Parathyroid adenoma (tissue), 2 donors: ENCODE data around the gene MYOCOS.

Experiments
- H2AFZ ChIP-seq: fragments of 300-600 bp; sonication (generic); one replicate; pipeline ENCODE4 v1.7.0; 2017; ENCODE audit warnings: antibody characterized with exemption, mild to moderate bottlenecking
- H3K27ac ChIP-seq: fragments of 300-600 bp; sonication (generic); one replicate; pipeline ENCODE4 v1.7.0; 2017
- H3K27me3 ChIP-seq: fragments of 300-600 bp; sonication (generic); one replicate; pipeline ENCODE4 v1.7.0; 2017; ENCODE audit warnings: low read length; ENCODE audit not compliant: control insufficient read depth, insufficient read depth
- H3K36me3 ChIP-seq: fragments of 300-600 bp; sonication (generic); one replicate; pipeline ENCODE4 v1.7.0; 2017; ENCODE audit warnings: low read length; ENCODE audit not compliant: control insufficient read depth, insufficient read depth
- H3K4me1 ChIP-seq: fragments of 300-600 bp; sonication (generic); one replicate; pipeline ENCODE4 v1.7.0; 2017; ENCODE audit warnings: control low read depth
- H3K4me2 ChIP-seq: fragments of 300-600 bp; sonication (generic); one replicate; pipeline ENCODE4 v1.7.0; 2017; ENCODE audit warnings: low read length
- H3K4me3 ChIP-seq: fragments of 300-600 bp; sonication (generic); one replicate; pipeline ENCODE4 v1.7.0; 2017; ENCODE audit warnings: low read depth, low read length
- H3K79me2 ChIP-seq: fragments of 300-600 bp; sonication (generic); one replicate; pipeline ENCODE4 v1.7.0; 2017; ENCODE audit warnings: control low read depth
- H3K9ac ChIP-seq: fragments of 300-600 bp; sonication (generic); one replicate; pipeline ENCODE4 v1.7.0; 2017; ENCODE audit warnings: mild to moderate bottlenecking
- H3K9me3 ChIP-seq: fragments of 300-600 bp; sonication (generic); one replicate; pipeline ENCODE4 v1.7.0; 2017; ENCODE audit warnings: low read length; ENCODE audit not compliant: control insufficient read depth
- TF ChIP-seq, protein P1 (sequence below): fragments of 300-600 bp; sonication (generic); IDR thresholded peaks from one replicate; pipeline ENCODE4 v1.7.0; 2017; ENCODE audit warnings: antibody characterized with exemption, mild to moderate bottlenecking
- donor health status: primary hyperparathyroidism.

Gene MYOCOS, protein sequence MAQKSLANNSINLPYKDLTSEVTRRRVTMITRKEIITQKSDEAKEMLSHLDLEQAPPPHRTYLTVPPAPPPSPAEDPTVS

DNA sequence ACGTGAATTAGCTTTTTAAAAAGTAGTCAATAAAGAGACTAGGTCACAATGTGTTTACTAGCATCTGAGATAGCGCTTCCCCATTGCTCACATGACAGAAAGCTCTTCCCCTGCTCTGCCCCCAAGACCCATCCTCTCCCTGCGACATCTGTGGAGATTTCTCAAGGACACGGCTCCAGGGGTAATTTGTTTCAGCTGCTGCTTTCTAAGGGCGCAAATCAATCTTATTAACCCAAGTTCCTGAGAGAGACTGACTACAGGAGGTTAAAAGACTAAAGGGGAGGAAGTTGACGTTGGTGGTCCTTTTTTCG lies at the start of gene MYOCOS:
Gene MYOCOS, plus strand, starts transcription at position 92 of the 311 bp plus-strand sequence. CDS start 1,641 bp downstream, outside the sequence.
- Histone ChIP-seq H3K27ac (no peak within 1 kb of the TSS), H3K4me3 (no peak within 1 kb of the TSS), H2AFZ (no peak within 1 kb of the TSS), H3K36me3 (no peaks in the 10 kb centered on the region), H3K79me2 (no peaks in the 10 kb centered on the region), H3K27me3 (no peaks in the 10 kb centered on the region), H3K9ac (no peak within 1 kb of the TSS), H3K9me3 (no peaks in the 10 kb centered on the region), H3K4me2 (no peak within 1 kb of the TSS), H3K4me1 (no peaks in the 10 kb centered on the region)
- TF ChIP-seq, protein P1, sequence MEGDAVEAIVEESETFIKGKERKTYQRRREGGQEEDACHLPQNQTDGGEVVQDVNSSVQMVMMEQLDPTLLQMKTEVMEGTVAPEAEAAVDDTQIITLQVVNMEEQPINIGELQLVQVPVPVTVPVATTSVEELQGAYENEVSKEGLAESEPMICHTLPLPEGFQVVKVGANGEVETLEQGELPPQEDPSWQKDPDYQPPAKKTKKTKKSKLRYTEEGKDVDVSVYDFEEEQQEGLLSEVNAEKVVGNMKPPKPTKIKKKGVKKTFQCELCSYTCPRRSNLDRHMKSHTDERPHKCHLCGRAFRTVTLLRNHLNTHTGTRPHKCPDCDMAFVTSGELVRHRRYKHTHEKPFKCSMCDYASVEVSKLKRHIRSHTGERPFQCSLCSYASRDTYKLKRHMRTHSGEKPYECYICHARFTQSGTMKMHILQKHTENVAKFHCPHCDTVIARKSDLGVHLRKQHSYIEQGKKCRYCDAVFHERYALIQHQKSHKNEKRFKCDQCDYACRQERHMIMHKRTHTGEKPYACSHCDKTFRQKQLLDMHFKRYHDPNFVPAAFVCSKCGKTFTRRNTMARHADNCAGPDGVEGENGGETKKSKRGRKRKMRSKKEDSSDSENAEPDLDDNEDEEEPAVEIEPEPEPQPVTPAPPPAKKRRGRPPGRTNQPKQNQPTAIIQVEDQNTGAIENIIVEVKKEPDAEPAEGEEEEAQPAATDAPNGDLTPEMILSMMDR = no peak

DNA sequence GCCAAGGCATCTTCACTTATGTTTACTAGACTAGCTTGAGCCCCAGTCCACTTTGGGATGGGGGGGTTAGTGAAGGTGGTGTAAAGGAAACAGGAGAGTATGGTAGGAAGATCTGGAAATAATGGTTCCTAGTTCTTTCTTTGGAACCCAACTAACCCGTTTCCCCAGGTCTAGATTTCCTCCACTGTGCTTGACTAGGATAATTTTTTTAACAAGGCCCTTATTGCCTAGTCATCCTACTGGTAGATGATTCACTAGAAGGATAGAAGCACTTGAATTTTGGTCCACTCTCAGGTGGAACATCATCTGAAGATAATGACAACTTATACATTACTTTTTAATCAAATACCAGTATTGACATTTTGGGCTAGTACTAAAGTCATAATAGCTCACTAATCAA lies 45.9 kb upstream of the MYOCOS start:
- Histone ChIP-seq H3K36me3 (no peaks in the 10 kb centered on the region), H2AFZ (no peak overlapping the region), H3K4me2 (no peak overlapping the region), H3K9me3 (no peaks in the 10 kb centered on the region), H3K27ac (no peak overlapping the region), H3K79me2 (no peaks in the 10 kb centered on the region), H3K9ac (no peak overlapping the region), H3K4me1 (no peaks in the 10 kb centered on the region), H3K27me3 (no peaks in the 10 kb centered on the region), H3K4me3 (no peak overlapping the region)
- TF ChIP-seq, protein P1 = no peak

DNA sequence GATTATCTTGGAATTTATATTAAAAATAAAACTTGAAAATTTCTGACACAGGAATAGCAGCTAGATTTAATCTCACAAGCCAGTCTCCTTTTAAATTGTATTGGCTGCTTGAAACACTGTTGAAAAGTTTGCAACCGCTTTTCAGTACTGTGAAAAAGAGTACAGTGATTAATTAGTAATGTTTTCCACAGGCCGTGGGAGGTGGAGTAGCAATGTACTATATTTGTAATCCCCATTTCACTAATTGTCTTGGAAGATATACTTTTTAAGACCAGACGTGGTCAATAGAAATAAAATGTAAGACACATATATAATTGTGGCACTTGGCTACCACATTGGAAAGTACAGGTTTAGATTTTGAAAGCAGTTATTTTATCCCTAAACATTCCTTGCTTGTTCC lies 40.8 kb upstream of the MYOCOS start:
- Histone ChIP-seq H2AFZ (no peak overlapping the region), H3K4me3 (no peak overlapping the region), H3K9ac (no peak overlapping the region), H3K27ac (no peak overlapping the region), H3K27me3 (no peaks in the 10 kb centered on the region), H3K36me3 (no peaks in the 10 kb centered on the region), H3K4me1 (no peaks in the 10 kb centered on the region), H3K4me2 (no peak overlapping the region), H3K9me3 (no peaks in the 10 kb centered on the region), H3K79me2 (no peaks in the 10 kb centered on the region)
- TF ChIP-seq, protein P1 = no peak

DNA sequence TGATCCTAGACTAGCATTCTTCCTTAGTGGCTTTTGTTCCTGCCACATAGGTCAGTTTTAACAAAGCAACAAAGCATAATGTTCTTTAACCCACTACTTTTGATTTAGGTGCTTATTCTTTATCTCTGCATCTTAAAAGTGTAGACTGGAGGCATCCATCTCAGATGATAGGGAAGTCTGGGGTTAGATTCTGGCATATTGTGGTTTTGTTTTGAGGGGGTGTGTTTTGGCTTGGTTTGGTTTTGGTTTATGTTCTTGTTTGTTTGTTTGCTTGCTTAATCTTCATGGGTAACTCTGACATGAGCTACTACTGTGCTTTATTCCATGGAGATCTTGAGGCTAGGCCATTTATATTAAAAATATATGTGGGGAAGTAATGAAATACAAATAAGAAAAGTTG lies 40.3 kb upstream of the MYOCOS start:
- no peak overlapping the region for H2AFZ ChIP-seq
- H3K4me3 ChIP-seq = no peak overlapping the region
- H3K27ac ChIP-seq = no peak overlapping the region
- no peaks in the 10 kb centered on the region for H3K4me1 ChIP-seq
- no peak overlapping the region for H3K9ac ChIP-seq
- H3K27me3 ChIP-seq = no peaks in the 10 kb centered on the region
- no peaks in the 10 kb centered on the region for H3K79me2 ChIP-seq
- no peaks in the 10 kb centered on the region for H3K9me3 ChIP-seq
- H3K36me3 ChIP-seq = no peaks in the 10 kb centered on the region
- no peak overlapping the region for H3K4me2 ChIP-seq
- TF ChIP-seq, protein P1 = no peak

DNA sequence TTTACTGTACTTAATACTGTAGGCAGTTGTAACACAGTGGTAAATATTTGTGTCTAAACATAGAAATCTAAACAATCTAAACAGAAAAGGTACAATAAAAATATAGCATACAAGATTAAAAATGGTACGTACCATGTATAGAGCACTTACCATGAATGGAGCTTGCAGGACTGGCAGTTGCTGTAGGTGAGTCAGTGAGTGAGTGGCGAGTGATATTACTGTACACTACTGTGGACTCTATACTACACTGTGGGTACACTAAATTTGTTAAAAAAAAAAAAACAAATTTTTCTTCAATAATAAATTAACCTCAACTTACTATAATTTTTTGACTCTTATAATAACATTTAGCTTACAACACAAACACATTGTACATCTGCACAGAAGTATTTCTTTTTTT lies 39.5 kb upstream of the MYOCOS start:
- no peaks in the 10 kb centered on the region for H3K4me1 ChIP-seq
- no peak overlapping the region for H3K4me3 ChIP-seq
- no peak overlapping the region for H3K9ac ChIP-seq
- H3K79me2 ChIP-seq = no peaks in the 10 kb centered on the region
- H3K9me3 ChIP-seq = no peaks in the 10 kb centered on the region
- no peaks in the 10 kb centered on the region for H3K27me3 ChIP-seq
- H3K4me2 ChIP-seq = no peak overlapping the region
- TF ChIP-seq, protein P1 = no peak
- no peaks in the 10 kb centered on the region for H3K36me3 ChIP-seq
- no peak overlapping the region for H3K27ac ChIP-seq
- no peak overlapping the region for H2AFZ ChIP-seq
